Caki2 (cell line): ENCODE measurements around the gene GSX2. TPM values are rescaled to one million over a fixed set of nuclear protein-coding genes. Genes with fewer than 3 reads are reported as not detected.

Source experiments
- DNase-seq: peaks from one replicate; pipeline ENCODE4 v3.0.0-alpha.2; 2015; ENCODE audit warnings: low read depth
- in situ Hi-C: cut with HindIII; loops from 2 replicates; pipeline ENCODE4 v1.10.0; 2016; ENCODE audit warnings: low sequenced_read_pairs, low pct_unique_long_range_greater_than_20kb, mixed read lengths
- total RNA-seq: library from RNA; depleted of rRNA; stranded (reverse); fragments of >200 nt; shearing (Covaris generic); gene quantifications from 2 replicates; pipeline ENCODE4 v1.2.3, GENCODE V29; 2014; ENCODE audit warnings: low replicate concordance; rRNA removed

The GSX2 gene
- total RNA-seq, 1 experiment from 2014 or later, result not detected

DNA sequence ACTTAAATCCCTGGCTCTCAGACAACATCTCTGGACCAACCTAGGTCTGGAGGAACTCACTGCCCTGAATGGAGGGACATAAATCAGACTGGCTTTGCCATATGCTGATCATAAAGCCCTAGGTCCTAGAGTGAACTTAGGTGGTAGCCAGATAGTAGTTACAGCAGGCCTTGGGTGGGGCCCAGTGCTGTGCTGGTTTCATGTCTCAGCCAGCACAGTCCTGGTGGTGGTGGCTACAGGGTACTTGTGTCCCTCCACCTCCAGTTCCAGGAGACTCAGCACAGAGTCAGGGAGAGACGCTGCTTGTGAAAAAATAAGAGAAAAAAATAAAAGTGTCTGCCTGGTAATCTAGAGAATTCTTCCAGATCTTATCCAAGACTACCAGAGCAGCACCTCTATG, 40.3 kb downstream of the GSX2 start:
- no peak for DNase-seq
- in situ Hi-C loops, result no loop called here

DNA sequence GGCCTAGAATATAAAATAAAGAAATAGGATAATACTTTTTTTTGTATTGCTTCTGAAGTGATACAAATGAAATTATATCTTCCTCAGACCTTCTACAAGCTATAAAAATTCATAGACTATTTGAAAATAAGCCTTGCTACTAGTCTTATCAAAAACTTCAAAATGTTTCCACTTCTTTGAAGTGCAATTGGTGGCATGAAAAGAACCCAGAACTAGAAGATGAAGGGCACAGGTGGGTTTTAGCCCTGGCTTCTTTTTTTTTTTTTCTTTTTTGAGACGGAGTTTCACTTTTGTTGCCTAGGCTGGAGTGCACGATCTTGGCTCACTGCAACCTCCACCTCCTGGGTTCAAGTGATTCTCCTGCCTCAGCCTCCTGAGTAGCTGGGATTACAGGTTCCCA, 44.2 kb downstream of the GSX2 start:
- in situ Hi-C loops, result no loop called here
- DNase-seq, result no peak

DNA sequence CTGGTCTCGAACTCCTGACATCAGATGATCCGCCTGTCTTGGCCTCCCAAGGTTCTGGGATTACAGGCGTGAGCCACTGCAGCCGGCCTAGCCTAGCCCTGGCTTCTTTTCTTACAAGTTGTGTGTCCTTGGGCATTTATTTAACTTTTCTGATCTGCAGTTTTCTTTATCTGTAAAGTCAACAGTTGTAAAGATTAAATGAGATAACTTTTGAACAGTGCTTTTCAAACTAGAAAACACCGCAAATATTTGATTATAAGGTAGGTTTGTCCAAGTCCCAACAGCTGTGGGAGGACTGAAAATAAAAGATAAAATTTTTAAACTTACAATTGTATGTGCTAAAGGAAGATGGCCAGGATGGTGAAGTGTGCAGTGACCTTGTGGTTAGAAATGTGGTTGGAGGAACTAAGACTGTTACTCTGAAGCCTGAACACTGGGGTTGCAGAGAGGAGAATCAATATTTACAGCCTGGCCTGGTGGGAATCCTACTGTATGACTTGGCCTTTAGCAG, 44.8 kb downstream of the GSX2 start:
- in situ Hi-C loops, result no loop called here
- DNase-seq, result no peak

DNA sequence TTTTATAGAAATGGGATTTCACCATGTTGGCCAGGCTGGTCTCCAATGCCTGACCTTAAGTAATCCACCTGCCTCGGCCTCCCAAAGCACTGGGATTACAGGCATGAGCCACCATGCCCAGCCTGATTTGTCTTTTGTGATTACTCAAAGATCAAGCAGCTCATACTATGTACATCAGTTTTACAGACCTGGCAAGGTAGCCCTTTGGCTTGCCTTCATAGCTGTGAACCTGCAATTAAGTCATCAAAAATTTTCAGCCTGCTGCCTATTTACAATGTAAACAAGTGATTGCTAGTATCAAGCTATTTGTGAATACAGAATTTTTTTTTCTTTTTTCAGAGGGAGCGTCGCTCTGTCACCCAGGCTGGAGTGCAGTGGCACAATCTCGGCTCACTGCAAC, 46.2 kb downstream of the GSX2 start:
- in situ Hi-C loops, result no loop called here
- no peak for DNase-seq

DNA sequence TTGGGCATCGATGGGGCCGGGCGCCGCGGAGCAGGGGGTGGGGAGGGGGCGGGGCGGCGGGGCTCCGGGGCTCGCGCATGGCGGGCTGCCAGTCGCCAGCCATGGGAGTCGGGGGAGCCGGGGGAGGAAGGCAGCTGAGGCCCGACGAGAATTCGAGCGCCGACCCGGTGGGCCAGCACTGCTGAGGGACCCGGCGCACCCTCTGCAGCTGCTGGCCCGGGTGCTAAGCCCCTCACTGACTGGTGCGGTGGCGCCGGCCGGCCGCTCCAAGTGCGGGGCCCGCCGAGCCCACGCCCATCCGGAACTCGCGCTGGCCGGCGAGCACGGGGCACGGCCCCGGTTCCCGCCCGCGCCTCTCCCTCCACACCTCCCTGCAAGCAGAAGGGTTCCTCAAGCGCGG, 49.4 kb downstream of the GSX2 start:
- in situ Hi-C loops, result no loop called here
- no peak for DNase-seq

Other genes starting within 250 kb of the GSX2 start
- gene CHIC2, start 35.6 kb upstream of the GSX2 start, total RNA-seq, result 22.6 and 29.6 TPM in 2 replicates
- 0.41 and 0.88 TPM in 2 replicates for gene PDGFRA, start 129.1 kb downstream of the GSX2 start, total RNA-seq